ENCODE measurements around the gene GPNMB.

The GPNMB gene

GRCh38 chr7:23273141-23273599, 26.6 kb downstream of the GPNMB start:
- DNase-seq (ENCODE audit: low read depth), result peak; percentile 81
- H3K4me3 ChIP-seq (ENCODE audit: low read depth, low read length), result no peak overlapping the region
- in situ Hi-C loops (cut with HindIII; ENCODE audit: low sequenced_read_pairs), result loop anchor here (25.0 kb wide), 1 partner anchor 439 kb away; the partner anchor contains the start of gene STK31
- peak; percentile 87 for TF ChIP-seq CTCF (IDR thresholded peaks at IDR 0.05; ENCODE audit: low read depth, low read length, missing control alignments)

GRCh38 chr7:23275912-23276311, 29.3 kb downstream of the GPNMB start:
- no peak overlapping the region for H3K4me3 ChIP-seq (ENCODE audit: low read depth, low read length)
- TF ChIP-seq CTCF (IDR thresholded peaks at IDR 0.05; ENCODE audit: low read depth, low read length, missing control alignments), result no peak
- in situ Hi-C loops (cut with HindIII; ENCODE audit: low sequenced_read_pairs), result no loop called here
- DNase-seq (ENCODE audit: low read depth), result no peak

- in situ Hi-C loops (cut with HindIII; ENCODE audit: low sequenced_read_pairs), result no loop called here
- H3K4me3 ChIP-seq (ENCODE audit: low read depth, low read length), result no peak overlapping the region
- peak; percentile 16 for TF ChIP-seq CTCF (IDR thresholded peaks at IDR 0.05; ENCODE audit: low read depth, low read length, missing control alignments)
- no peak for DNase-seq (ENCODE audit: low read depth)
Observed at GRCh38 chr7:23276376-23276775, 29.8 kb downstream of the GPNMB start.

GRCh38 chr7:23276947-23277346, 30.4 kb downstream of the GPNMB start:
- in situ Hi-C loops (cut with HindIII; ENCODE audit: low sequenced_read_pairs), result no loop called here
- no peak overlapping the region for H3K4me3 ChIP-seq (ENCODE audit: low read depth, low read length)
- TF ChIP-seq CTCF (IDR thresholded peaks at IDR 0.05; ENCODE audit: low read depth, low read length, missing control alignments), result no peak
- DNase-seq (ENCODE audit: low read depth), result no peak

- in situ Hi-C loops (cut with HindIII; ENCODE audit: low sequenced_read_pairs), result no loop called here
- peak; percentile 59 for DNase-seq (ENCODE audit: low read depth)
- TF ChIP-seq CTCF (IDR thresholded peaks at IDR 0.05; ENCODE audit: low read depth, low read length, missing control alignments), result peak; percentile 85
- no peak overlapping the region for H3K4me3 ChIP-seq (ENCODE audit: low read depth, low read length)
Observed at GRCh38 chr7:23277359-23277989, 30.9 kb downstream of the GPNMB start.

GRCh38 chr7:23279819-23280525, 33.4 kb downstream of the GPNMB start:
- no peak overlapping the region for H3K4me3 ChIP-seq (ENCODE audit: low read depth, low read length)
- in situ Hi-C loops (cut with HindIII; ENCODE audit: low sequenced_read_pairs), result no loop called here
- TF ChIP-seq CTCF (IDR thresholded peaks at IDR 0.05; ENCODE audit: low read depth, low read length, missing control alignments), result no peak
- DNase-seq (ENCODE audit: low read depth), result no peak

All from astrocyte of the cerebellum (primary cell).